OCI-LY1 (cell line): ENCODE measurements around the gene ABLIM2.

Experiments
- CTCF ChIP-seq: fragments of 200-600 bp; sonication (generic), shearing (Covaris generic); IDR thresholded peaks from 2 replicates; pipeline ENCODE4 v1.5.1; 2017; ENCODE audit warnings: mild to moderate bottlenecking, antibody characterized with exemption, low read length, moderate library complexity, mixed read lengths
- EZH2 ChIP-seq: fragments of 200-600 bp; sonication (generic), shearing (Covaris generic); IDR thresholded peaks from 2 replicates; pipeline ENCODE4 v1.8.0; 2017; ENCODE audit warnings: borderline replicate concordance, mixed run types, mild to moderate bottlenecking, antibody characterized with exemption, low read length, moderate library complexity, mixed read lengths

DNA sequence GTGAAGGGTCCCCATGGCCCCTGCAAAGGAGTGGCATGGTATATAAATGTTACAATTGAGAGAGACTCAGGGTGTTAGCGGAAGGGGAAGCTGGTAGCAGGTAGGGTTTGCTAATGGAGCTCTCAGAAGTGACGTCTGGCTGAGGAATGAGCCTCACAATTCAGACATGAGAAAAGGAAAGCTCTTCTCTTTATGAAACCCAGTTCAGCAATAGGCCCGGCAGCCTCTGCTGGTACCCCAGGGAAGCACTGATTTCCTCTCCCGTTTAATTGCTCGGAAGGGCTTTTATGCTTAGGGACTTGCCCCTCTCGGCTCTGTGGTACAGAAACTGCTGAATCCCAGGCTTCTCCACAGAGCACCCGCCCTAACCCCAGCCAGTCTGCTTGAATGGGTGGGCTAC lies 199.5 kb downstream of the ABLIM2 start:
- TF ChIP-seq CTCF (no peak), EZH2 (no peak)
